ENCODE results near the gene CRYAA. TPM values are rescaled to one million over a fixed set of nuclear protein-coding genes. Genes with fewer than 3 reads are reported as not detected.
"Not testable (repeated sequence)": the region's sequence is repeated elsewhere in the genome, so short reads cannot be mapped to it uniquely, and the experiment has no call there.

Gene CRYAA
- polyA plus RNA-seq, 2 of the 4 experiments (the other 2 are of a cell fraction): not detected

DNA sequence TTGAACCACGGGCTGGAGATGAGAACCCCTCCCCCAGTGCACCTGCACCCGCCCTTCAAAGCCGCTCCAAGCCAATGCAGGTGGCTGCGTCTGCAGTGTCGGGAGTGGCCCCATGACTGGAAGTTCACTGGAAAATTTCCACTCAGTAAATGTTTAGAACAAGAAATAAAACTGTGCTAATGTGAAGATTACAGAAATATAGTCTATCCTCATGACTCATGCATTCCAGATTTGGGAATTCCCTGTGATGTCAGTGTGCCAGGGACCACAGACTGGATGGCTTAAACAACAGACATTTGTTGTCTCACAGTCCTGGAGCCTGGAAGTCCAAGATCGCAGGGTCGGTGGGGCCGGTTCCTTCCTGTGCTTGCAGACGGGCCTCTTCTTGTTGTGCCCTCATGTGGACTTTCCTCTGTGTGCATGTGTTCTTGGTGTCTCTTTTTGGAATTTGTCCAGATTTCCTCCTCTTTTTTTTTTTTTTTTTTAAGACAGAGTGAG lies 6.1 kb upstream of the CRYAA start:
- H3K27ac ChIP-seq; CTCF ChIA-PET; H3K4me2 ChIP-seq; FAIRE-seq; H3K9me3 ChIP-seq; H3K4me1 ChIP-seq; H3K4me3 ChIP-seq; DNase-seq (ENCODE audit: low read depth in 1 of 2, low spot score in 1 of 2); POLR2A ChIA-PET: not testable (repeated sequence)
- ATAC-seq: peak; percentile 73 to 86
- no CpG with 5 or more reads among the region's 9 CpGs for WGBS (ENCODE audit: missing lambda C conversion rate)

DNA sequence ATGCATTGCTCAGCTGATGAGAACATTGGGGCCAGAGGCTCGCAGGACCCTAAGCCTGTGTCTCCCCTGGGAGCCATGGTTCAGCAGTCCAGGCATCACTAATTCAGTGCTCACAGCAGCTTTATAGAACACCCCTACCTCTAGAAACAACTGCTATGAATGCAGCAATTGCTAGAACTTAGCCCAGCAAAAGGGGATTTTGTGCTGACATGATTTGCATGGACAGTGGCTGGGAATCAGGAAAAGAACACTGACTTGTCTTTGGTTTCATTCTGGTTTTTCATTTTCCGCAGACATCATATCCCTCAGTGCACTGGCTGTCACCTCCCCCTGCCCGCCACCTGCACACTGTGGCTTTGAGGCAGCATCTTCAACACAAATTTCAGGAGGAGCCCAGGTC lies 4.0 kb upstream of the CRYAA start:
- CTCF ChIA-PET, H3K4me3 ChIP-seq: not testable (repeated sequence)

DNA sequence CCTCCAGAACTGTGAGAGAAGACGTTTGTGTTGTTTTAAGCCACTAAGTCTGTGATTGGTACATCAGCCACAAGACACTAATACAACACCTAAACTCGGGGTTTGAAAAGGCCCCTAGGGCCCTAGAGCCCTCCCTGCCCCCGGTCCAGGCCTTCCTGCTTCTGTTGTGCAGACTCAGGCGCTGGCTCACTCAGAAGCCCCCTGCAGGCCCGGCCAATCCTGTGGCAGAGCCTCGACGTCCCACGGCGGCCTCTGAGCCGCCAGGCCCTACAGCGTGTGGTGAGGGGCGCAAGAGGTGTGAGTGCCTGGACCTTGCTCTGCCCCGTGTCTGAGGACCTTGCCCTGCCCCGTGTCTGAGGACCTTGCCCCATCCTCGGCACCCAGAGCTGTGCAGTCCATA lies 3.1 kb upstream of the CRYAA start:
- WGBS (ENCODE audit: missing lambda C conversion rate): no CpG with 5 or more reads among the region's 15 CpGs
- FAIRE-seq; POLR2A ChIA-PET; H3K27ac ChIP-seq; H3K4me2 ChIP-seq; H3K9me3 ChIP-seq; H3K4me3 ChIP-seq; H3K4me1 ChIP-seq; ATAC-seq; CTCF ChIA-PET; DNase-seq (ENCODE audit: low read depth in 1 of 2, low spot score in 1 of 2): not testable (repeated sequence)

More for the DNA sequence above, 4.0 kb upstream of the CRYAA start:
- H3K27ac ChIP-seq; DNase-seq (ENCODE audit: low read depth in 1 of 2, low spot score in 1 of 2); H3K4me2 ChIP-seq; ATAC-seq; FAIRE-seq; H3K9me3 ChIP-seq; POLR2A ChIA-PET; H3K4me1 ChIP-seq: not testable (repeated sequence)
- WGBS (ENCODE audit: missing lambda C conversion rate): no CpG with 5 or more reads among the region's 3 CpGs

DNA sequence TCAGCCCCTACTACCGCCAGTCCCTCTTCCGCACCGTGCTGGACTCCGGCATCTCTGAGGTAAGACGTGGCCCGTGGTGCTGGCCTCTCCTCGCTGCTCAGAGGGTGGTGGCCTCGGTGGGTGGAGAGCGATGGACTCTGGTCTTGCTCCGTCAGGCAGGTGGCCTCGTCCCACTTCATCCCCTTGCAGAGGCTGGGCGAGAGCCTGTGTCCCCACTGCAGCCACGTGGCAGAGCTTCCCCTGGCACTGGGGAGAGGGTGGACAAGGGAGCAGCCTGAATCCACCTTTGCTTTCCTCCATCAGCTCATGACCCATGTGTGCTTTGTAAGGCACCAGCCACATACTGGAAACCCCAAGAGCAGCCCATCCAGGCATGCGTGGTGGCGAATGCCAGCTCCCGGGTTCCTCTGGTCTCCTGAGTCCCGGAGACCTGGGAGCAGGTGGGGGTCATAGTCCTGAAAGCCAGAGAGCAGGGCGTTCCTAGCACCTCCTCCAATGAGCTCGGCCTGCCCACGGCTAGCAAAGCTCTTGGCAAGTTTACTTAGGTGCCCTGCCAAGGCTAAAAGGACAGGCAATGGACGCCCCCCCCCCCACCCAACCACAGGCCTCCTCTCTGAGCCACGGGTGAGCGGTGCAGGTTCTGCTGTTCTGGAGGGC lies 550 bp downstream of the CRYAA start:
- H3K4me1 ChIP-seq; CTCF ChIA-PET; POLR2A ChIA-PET; H3K4me2 ChIP-seq; ATAC-seq; H3K9me3 ChIP-seq; H3K4me3 ChIP-seq; H3K27ac ChIP-seq; FAIRE-seq; DNase-seq (ENCODE audit: low read depth in 1 of 2, low spot score in 1 of 2): not testable (repeated sequence)
- WGBS (ENCODE audit: missing lambda C conversion rate): no CpG with 5 or more reads among the region's 23 CpGs

DNA sequence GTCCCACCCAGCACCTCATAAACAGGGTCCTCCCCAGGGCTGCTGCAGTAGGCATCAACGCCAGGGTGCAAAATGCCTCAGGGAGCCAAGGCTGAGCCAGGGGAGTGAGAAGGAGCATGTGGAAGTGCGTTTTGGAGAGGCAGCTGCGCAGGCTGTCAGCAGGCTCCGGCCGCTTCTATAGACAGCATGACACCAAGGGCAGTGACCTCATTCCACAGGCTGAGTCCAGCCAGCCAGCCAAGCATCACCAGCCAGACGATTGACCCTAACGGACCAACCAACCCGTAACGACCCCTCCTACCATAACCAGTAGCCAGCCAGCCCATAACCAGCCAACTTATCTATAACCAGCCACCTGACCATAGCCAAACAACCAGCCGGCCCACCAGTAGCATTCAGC lies 1.1 kb downstream of the CRYAA start:
- ATAC-seq; H3K4me2 ChIP-seq; H3K4me1 ChIP-seq; H3K9me3 ChIP-seq; CTCF ChIA-PET; POLR2A ChIA-PET; H3K27ac ChIP-seq; DNase-seq (ENCODE audit: low read depth in 1 of 2, low spot score in 1 of 2); H3K4me3 ChIP-seq; FAIRE-seq: not testable (repeated sequence)
- WGBS (ENCODE audit: missing lambda C conversion rate): no CpG with 5 or more reads among the region's 10 CpGs

DNA sequence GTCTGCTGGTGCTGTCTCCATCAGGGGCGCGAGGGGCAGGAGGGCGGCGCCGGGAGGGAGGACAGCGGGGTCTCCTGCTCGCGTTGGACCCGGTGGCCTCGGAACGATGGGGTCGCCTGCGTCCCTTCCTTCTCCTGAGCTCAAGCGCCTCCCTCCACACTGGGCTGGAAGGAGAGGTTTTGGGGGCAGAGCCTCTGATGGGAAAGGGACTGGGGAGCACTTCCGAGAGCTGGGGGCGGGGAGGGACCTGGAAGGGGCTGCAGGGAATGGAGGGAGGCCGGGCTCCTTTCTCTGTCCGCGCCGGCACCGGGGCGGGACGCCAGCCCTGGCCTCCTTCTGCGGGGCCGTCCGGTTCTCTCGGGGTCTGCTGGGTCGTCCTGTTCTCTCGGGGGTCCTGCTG lies 4.0 kb downstream of the CRYAA start:
- H3K4me2 ChIP-seq; FAIRE-seq; H3K9me3 ChIP-seq; CTCF ChIA-PET; H3K4me3 ChIP-seq; DNase-seq (ENCODE audit: low read depth in 1 of 2, low spot score in 1 of 2); H3K4me1 ChIP-seq; H3K27ac ChIP-seq; POLR2A ChIA-PET; ATAC-seq: not testable (repeated sequence)
- no CpG with 5 or more reads among the region's 29 CpGs for WGBS (ENCODE audit: missing lambda C conversion rate)

DNA sequence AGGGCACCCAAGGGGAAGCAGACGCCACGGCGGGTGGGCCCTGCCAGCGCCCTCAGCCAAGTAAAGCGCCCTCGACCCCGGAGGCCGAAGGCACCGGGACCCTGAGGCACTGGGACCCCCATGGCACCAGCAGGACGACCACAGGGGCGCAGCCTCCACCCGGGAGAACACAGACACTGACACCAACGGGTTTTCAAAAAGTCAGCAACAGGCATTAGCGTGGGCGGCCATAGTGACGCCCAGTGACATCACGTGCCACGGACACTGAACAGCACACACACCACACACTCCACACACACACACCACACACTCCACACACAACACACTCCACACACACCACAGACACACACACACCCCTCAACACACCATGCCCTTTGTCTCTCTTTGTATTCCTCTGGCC lies 4.6 kb downstream of the CRYAA start:
- ATAC-seq; DNase-seq (ENCODE audit: low read depth in 1 of 2, low spot score in 1 of 2); CTCF ChIA-PET; POLR2A ChIA-PET; FAIRE-seq; H3K27ac ChIP-seq; H3K4me1 ChIP-seq; H3K4me3 ChIP-seq; H3K9me3 ChIP-seq; H3K4me2 ChIP-seq: not testable (repeated sequence)
- WGBS (ENCODE audit: missing lambda C conversion rate): 24% methylated on average over 7 of the region's 18 CpGs

DNA sequence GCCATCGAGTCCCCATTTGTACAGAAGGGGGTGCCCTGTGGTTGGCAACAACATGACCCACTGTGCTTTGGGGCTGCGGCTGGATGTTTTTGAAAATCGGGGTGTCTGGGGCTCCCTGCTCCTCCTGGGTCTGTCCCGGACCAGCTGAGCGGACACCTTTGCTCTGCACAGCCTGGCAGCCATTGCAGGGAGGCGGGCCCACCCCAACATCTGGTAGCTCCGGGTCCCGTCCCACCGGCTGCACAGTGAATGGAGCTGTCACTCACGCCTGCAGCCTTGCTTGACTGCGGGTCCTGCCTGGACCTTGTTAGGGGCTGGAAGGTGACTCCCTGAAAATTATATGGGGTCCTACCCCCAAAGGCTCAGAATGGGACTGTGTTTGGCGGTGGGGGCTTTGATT lies 5.1 kb downstream of the CRYAA start:
- DNase-seq (ENCODE audit: low read depth in 1 of 2, low spot score in 1 of 2); H3K4me2 ChIP-seq; H3K27ac ChIP-seq; H3K9me3 ChIP-seq; H3K4me3 ChIP-seq; H3K4me1 ChIP-seq; ATAC-seq; POLR2A ChIA-PET; CTCF ChIA-PET; FAIRE-seq: not testable (repeated sequence)
- 80% methylated on average over 1 of the region's 12 CpGs for WGBS (ENCODE audit: missing lambda C conversion rate)

DNA sequence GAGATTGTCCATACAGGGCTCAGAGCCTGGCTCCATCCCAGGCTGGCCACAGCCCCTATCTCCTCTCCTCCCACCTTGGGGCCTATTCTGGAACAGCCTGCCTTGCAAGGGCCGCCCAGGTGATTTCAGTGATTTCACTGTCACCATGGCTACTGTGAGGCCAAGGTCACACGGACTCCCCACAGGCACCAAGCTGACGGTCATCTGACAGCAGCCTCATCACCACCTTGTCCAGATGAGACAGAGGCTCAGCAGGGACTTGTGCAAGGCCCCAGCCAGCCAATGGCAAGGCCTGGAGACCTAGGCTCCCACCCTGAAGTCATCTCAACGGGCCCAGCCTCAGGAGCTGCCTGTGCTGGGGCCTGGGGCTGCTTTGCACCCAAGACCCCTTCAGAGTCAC lies 6.2 kb downstream of the CRYAA start:
- H3K4me2 ChIP-seq; H3K27ac ChIP-seq; H3K9me3 ChIP-seq; POLR2A ChIA-PET; H3K4me1 ChIP-seq; DNase-seq (ENCODE audit: low read depth in 1 of 2, low spot score in 1 of 2); ATAC-seq; CTCF ChIA-PET; H3K4me3 ChIP-seq; FAIRE-seq: not testable (repeated sequence)
- no CpG with 5 or more reads among the region's 4 CpGs for WGBS (ENCODE audit: missing lambda C conversion rate)

DNA sequence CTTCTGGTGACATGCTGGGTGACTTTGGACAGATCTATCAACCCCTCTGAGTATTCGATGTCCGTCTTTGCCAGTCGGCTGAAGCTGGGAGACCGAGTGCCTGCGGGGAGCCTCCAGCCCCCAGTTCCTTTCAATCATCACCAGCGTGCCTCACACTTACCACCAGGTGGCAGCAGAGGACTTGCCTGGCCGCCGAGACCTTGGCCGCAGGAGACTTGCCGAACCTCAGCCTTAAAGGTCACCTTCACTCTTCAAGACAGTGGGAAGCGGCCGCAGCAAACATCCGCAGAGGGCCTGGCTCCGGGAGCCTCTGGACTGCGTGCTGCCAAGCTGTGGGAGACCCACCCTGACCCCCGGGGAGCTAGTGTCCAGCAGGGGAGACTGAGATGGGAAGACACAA lies 7.8 kb downstream of the CRYAA start:
- POLR2A ChIA-PET; CTCF ChIA-PET; H3K27ac ChIP-seq; H3K9me3 ChIP-seq; DNase-seq (ENCODE audit: low read depth in 1 of 2, low spot score in 1 of 2); FAIRE-seq; H3K4me3 ChIP-seq; H3K4me1 ChIP-seq; H3K4me2 ChIP-seq: not testable (repeated sequence)
- ATAC-seq: peak; percentile 62 to 81
- WGBS (ENCODE audit: missing lambda C conversion rate): no CpG with 5 or more reads among the region's 16 CpGs

DNA sequence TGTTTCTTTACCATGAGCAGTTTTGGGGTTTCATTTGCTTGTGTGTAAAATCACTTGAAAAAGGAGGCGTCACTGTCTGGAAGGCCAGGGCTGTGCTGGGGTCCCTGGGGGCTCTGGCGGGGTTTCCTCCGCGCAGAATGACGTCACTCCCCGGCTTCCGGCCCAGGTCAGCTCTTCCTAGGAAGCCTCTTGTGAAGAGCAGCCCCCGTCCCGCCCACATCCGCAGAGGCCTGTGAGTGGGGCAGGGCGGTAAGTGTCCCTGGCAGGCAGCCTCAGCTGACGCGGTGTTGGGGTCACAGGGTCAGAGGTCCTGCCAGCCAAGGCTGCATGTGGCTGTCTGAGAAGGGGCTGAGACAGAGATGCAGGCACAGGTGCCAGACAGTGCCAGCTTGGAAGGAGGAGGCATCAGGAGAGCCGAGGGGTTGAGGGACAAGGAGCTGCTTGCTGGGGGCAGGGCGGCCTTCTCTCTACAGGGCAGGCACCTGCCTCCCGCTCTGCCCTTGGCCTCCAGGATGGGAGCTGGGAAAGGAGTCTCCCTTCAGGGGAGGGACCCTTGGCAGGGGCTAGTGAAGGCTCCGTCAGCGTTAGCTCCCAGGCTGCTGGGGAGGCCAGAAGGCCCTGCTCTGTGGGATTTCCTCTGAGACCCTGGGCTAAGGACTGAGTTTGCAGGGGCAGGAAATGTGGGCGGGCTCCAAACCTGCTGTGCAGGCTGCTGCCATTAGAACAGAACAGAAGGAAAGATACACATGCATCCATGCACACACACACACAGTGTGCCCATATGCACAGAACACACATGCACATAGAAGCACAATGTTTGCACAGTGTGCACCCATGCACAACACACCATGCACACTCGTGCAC lies 8.5 kb downstream of the CRYAA start:
- H3K4me3 ChIP-seq; POLR2A ChIA-PET; DNase-seq (ENCODE audit: low read depth in 1 of 2, low spot score in 1 of 2); H3K4me1 ChIP-seq; H3K27ac ChIP-seq; CTCF ChIA-PET; H3K9me3 ChIP-seq; FAIRE-seq; H3K4me2 ChIP-seq: not testable (repeated sequence)
- ATAC-seq: peak; percentile 83 to 84
- WGBS (ENCODE audit: missing lambda C conversion rate): no CpG with 5 or more reads among the region's 20 CpGs

Data from A549 (cell line).